ENCODE data around the gene ZCCHC4. TPM values are rescaled to one million over a fixed set of nuclear protein-coding genes. Genes with fewer than 3 reads are reported as not detected.

Gene ZCCHC4
- total RNA-seq, 1 experiment from 2014 or later = 12.3 TPM

- Histone ChIP-seq H3K36me3 (ENCODE audit: control insufficient read depth in 1 of 2, insufficient read depth in 2 of 2, low read length in 2 of 2) (no peaks in the 10 kb centered on the region), H2AFZ (ENCODE audit: low read depth, low read length, poor library complexity, severe bottlenecking) (no peak overlapping the region), H3K4me2 (ENCODE audit: low read length) (no peak overlapping the region), H3K4me1 (ENCODE audit: control insufficient read depth in 1 of 2, insufficient read depth in 2 of 2, low read length in 2 of 2) (no peaks in the 10 kb centered on the region), H3K9me2 (ENCODE audit: insufficient read depth) (no peaks in the 10 kb centered on the region), H4K20me1 (ENCODE audit: insufficient read depth) (no peaks in the 10 kb centered on the region), H3K4me3 (replicated peaks in 1 of 2; ENCODE audit: low read depth in 1 of 2, low read length in 2 of 2) (no peak overlapping the region), H3K9me3 (ENCODE audit: control insufficient read depth in 1 of 2, insufficient read depth in 1 of 2, low read depth in 1 of 2, low read length in 2 of 2) (no peaks in the 10 kb centered on the region), H3K9ac (ENCODE audit: low read length) (no peak overlapping the region), H3K27me3 (ENCODE audit: insufficient read depth, low read length) (no peaks in the 10 kb centered on the region), H3K79me2 (ENCODE audit: insufficient read depth, low read length) (no peaks in the 10 kb centered on the region), H3K27ac (ENCODE audit: low read depth, low read length) (no peak overlapping the region)
- ChIA-PET RAD21 (ENCODE audit: low non-redundant PET in 1 of 2, low total read pairs in 2 of 2, uncharacterized antibody in 2 of 2, unreplicated experiment in 2 of 2) (no interaction called here), POLR2A (no interaction called here), CTCF (interaction anchor here (1.8 kb wide), 1 partner anchor 8 kb away, joined by 5 read pairs; no protein-coding TSS in a partner anchor)
- ATAC-seq = no peak
- no TSS peak for BruUV-seq (replicated peaks)
- TF ChIP-seq TCF7L2 (IDR thresholded peaks at IDR 0.05; ENCODE audit: borderline replicate concordance, extremely low read depth, insufficient read depth, insufficient read length) = no peak
- TF ChIP-seq SIN3A (IDR thresholded peaks at IDR 0.05; ENCODE audit: low read depth) = no peak
- no peak for TF ChIP-seq CBX3 (IDR thresholded peaks at IDR 0.05; ENCODE audit: low read depth)
- no peak for TF ChIP-seq POLR2A (IDR thresholded peaks at IDR 0.05; ENCODE audit: borderline replicate concordance, extremely low read depth, insufficient read depth, insufficient read length)
- TF ChIP-seq EZH2phosphoT487 (IDR thresholded peaks at IDR 0.05; ENCODE audit: borderline replicate concordance) = no peak
- no peak for TF ChIP-seq RAD21 (IDR thresholded peaks at IDR 0.05; ENCODE audit: low read depth)
- no peak for TF ChIP-seq POLR2AphosphoS5 (IDR thresholded peaks at IDR 0.05; ENCODE audit: low read depth, low read length)
- no peak for DNase-seq (ENCODE audit: low read depth, low spot score)
- intact Hi-C loops (cut with micrococcal nuclease) = no loop called here
These were observed 46.1 kb downstream of the ZCCHC4 start for GRCh38 chr4:25358515-25359275.

DNA sequence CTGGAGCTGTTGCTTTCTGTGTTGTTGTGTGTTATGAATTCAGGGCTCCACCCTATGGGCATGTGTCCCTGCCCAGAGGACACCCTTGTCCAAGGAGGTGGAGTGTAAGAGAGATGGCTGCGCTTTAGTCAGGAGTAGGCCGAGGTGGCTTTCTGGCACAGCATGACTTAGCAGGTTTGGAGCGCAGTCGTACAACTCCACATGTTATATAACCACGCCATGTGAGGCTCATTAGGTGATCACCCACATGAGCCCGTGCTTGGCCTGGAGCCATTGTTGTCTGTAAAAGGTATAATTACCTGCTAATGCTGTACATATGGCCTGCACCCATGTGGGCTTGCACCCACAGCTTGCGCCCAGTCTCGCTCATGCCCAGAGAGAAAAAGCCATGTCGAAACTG, 48.7 kb downstream of the ZCCHC4 start:
- POLR2A ChIA-PET = no interaction called here
- Histone ChIP-seq H2AFZ (ENCODE audit: low read depth, low read length, poor library complexity, severe bottlenecking) (no peak overlapping the region), H3K27me3 (ENCODE audit: insufficient read depth, low read length) (no peaks in the 10 kb centered on the region), H3K36me3 (ENCODE audit: control insufficient read depth in 1 of 2, insufficient read depth in 2 of 2, low read length in 2 of 2) (no peaks in the 10 kb centered on the region), H3K4me1 (ENCODE audit: control insufficient read depth in 1 of 2, insufficient read depth in 2 of 2, low read length in 2 of 2) (no peaks in the 10 kb centered on the region), H3K27ac (ENCODE audit: low read depth, low read length) (no peak overlapping the region), H3K9me3 (ENCODE audit: control insufficient read depth in 1 of 2, insufficient read depth in 1 of 2, low read depth in 1 of 2, low read length in 2 of 2) (no peaks in the 10 kb centered on the region), H3K4me2 (ENCODE audit: low read length) (no peak overlapping the region), H3K9ac (ENCODE audit: low read length) (no peak overlapping the region), H3K79me2 (ENCODE audit: insufficient read depth, low read length) (no peaks in the 10 kb centered on the region), H3K9me2 (ENCODE audit: insufficient read depth) (no peaks in the 10 kb centered on the region), H4K20me1 (ENCODE audit: insufficient read depth) (no peaks in the 10 kb centered on the region), H3K4me3 (replicated peaks in 1 of 2; ENCODE audit: low read depth in 1 of 2, low read length in 2 of 2) (no peak overlapping the region)
- no peak for DNase-seq (ENCODE audit: low read depth, low spot score)
- BruUV-seq (replicated peaks) = no TSS peak
- RAD21 ChIA-PET (ENCODE audit: low non-redundant PET in 1 of 2, low total read pairs in 2 of 2, uncharacterized antibody in 2 of 2, unreplicated experiment in 2 of 2) = no interaction called here
- TF ChIP-seq SRF (IDR thresholded peaks at IDR 0.05; ENCODE audit: low read depth) = no peak
- no peak for TF ChIP-seq ZFX (IDR thresholded peaks at IDR 0.05)
- no peak for TF ChIP-seq SP1 (IDR thresholded peaks at IDR 0.05; ENCODE audit: low read depth)
- TF ChIP-seq EZH2phosphoT487 (IDR thresholded peaks at IDR 0.05; ENCODE audit: borderline replicate concordance) = no peak
- TF ChIP-seq SIN3A (IDR thresholded peaks at IDR 0.05; ENCODE audit: low read depth) = no peak
- no peak for ATAC-seq
- intact Hi-C loops (cut with micrococcal nuclease) = no loop called here
- CTCF ChIA-PET = no interaction called here
